ENCODE data around the gene GAGE13.
"Not testable (repeated sequence)": the region's sequence is repeated elsewhere in the genome, so short reads cannot be mapped to it uniquely, and the experiment has no call there.

DNA sequence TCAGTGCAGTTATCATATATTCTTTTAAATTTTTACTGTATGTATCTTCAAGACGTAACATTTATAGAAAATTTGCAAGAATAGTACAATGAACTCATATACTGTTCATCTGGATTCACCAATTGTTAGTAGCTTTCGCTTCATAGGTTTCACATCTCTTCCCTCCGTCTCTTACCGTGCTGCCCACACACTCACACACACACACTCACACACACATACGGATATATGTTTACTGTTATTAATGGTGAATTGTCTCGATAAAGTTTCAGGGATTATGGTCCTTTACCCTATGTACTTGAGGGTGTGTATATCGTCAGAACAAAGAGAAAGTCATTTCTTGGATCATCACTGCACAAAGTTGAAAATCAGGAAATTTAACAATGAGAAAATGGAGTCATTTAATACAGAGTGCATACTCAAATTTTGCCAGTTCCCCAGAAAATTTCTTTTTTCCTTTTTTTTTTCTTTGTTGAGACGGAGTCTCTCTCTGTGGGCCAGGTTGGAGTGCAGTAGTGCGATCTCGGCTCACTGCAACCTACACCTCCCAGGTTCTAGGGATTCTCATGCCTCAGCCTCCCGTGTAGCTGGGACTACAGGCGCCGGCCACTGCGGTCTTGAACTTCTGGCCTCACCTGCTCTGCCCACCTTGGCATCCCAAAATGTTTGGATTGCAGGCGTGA lies 13.3 kb downstream of the GAGE13 start:
- TF ChIP-seq NFIC (IDR thresholded peaks at IDR 0.05); BHLHE40 (IDR thresholded peaks at IDR 0.05; ENCODE audit: low read length); CBX3 (IDR thresholded peaks at IDR 0.05; ENCODE audit: borderline replicate concordance in 1 of 2, low read length in 2 of 2); MXI1 (IDR thresholded peaks at IDR 0.05; ENCODE audit: low read depth, low read length); KDM4B (IDR thresholded peaks at IDR 0.05; ENCODE audit: borderline replicate concordance in 2 of 2, low read depth in 1 of 2): not testable (repeated sequence)
- TF ChIP-seq, protein P1, sequence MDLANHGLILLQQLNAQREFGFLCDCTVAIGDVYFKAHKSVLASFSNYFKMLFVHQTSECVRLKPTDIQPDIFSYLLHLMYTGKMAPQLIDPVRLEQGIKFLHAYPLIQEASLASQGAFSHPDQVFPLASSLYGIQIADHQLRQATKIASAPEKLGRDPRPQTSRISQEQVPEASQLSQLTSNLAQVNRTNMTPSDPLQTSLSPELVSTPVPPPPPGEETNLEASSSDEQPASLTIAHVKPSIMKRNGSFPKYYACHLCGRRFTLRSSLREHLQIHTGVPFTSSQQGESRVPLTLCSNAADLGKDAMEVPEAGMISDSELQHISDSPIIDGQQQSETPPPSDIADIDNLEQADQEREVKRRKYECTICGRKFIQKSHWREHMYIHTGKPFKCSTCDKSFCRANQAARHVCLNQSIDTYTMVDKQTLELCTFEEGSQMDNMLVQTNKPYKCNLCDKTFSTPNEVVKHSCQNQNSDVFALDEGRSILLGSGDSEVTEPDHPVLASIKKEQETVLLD (IDR thresholded peaks at IDR 0.05): not testable (repeated sequence)

Data from K562 (cell line).